ENCODE data around the gene ELP4. TPM values are rescaled to one million over a fixed set of nuclear protein-coding genes. Genes with fewer than 3 reads are reported as not detected.

Gene ELP4, protein sequence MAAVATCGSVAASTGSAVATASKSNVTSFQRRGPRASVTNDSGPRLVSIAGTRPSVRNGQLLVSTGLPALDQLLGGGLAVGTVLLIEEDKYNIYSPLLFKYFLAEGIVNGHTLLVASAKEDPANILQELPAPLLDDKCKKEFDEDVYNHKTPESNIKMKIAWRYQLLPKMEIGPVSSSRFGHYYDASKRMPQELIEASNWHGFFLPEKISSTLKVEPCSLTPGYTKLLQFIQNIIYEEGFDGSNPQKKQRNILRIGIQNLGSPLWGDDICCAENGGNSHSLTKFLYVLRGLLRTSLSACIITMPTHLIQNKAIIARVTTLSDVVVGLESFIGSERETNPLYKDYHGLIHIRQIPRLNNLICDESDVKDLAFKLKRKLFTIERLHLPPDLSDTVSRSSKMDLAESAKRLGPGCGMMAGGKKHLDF
- total RNA-seq = 12.3 and 12.9 TPM in 2 replicates

DNA sequence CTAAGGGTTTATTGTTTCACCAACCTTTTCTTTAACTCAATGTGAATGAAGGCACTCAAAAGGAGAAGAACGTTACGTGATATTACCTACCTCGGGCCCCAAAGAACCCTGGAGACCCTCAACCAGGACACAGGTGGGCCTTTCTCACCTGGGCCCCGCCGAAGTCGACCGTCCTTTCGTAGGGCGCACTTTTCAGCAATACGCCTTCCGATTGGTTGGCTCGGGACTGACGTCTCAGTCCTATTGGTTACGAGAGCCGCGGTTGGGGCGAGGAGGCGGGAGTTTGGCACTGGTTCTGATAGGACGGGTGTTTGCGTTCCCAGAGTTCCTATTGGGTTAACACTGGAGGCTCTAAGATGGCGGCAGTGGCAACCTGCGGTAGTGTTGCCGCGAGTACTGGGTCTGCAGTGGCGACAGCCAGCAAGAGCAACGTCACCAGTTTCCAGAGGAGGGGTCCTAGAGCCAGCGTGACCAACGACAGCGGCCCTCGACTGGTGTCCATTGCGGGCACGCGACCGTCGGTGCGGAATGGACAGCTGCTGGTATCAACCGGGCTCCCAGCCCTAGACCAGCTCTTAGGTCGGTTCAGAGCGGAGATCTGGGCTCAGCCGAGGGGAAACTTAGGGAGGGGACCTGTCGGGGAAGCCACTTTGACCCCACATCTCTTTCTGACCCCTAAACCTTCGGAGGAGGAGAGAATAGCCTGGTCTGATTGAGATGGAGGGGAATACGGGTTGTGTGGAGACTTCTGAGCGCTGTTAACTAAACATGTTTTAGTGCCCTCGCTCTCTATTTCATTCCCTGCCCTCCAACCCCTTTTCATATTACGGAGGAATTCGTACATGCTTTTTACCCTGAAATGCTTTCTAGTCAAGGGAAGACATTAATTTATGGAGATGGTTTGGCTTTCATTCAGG, at the start of gene ELP4, which contains the start of gene IMMP1L:
Gene ELP4 (plus strand): TSS at position 339 of the 917 bp plus-strand sequence. CDS start 18 bp downstream, at position 357.
Gene IMMP1L (minus strand): TSS at position 194 of the 917 bp plus-strand sequence. CDS start 46,346 bp downstream, outside the sequence.

DNA sequence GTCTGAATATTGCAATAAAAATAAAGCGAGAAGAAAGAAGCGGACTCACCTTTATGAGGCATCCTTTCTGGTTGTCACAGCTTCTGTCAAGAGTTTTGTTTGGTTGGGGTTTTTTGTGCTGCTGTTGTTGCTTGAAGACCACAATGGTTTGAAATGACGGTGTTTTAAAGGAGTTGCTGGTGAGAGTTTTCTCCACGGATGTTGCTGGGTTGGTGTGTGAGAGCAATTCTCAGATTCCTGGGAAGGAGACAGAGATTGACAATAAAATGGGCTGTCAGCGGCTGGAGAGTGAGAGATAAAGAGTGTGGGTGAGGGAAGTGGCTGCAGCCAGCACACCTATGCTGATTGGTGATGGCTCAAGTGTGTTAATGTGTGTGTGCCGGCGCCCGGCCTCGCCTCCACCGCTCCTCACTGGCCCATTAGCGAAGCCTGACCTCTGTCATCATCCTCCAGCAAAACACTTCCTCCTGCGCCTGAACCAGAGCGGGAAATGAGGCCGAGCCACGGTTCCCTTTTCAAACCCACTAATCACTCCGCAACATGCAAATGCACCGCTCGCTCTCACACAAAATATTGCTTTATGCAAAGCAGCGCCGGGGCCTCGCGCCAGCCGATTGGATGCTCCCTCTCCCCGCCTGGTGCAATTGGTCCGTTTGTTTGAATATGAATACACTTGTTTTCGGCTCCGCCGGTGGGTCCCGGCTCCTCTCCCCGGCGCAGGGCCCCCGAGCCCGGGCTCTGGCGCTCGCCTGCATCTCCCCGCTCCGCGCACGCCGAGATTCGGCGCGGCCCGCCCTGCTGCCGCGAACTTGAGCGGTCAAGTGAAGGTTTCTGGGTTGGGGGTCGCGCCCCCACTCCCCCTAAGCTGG, 301.4 kb downstream of the ELP4 start, which contains the start of gene PAX6:
Gene PAX6 (minus strand): TSS at position 544 of the 869 bp plus-strand sequence. CDS start 4,911 bp downstream, outside the sequence.

Other genes with a start within 250 kb of the ELP4 start
- gene DCDC1, start 140.0 kb upstream of the ELP4 start, total RNA-seq = under 0.01 TPM in 1 of 2 replicates, not detected in the other
- 7.1 and 10.3 TPM in 2 replicates for gene DNAJC24, start 139.9 kb upstream of the ELP4 start, total RNA-seq
- gene IMMP1L, start 145 bp upstream of the ELP4 start, total RNA-seq = 2.1 and 7.2 TPM in 2 replicates

Data from cardiac ventricle fibroblast (primary cell).